Epithelial cell of esophagus (primary cell): ENCODE results near the gene GADD45G.

Experiments used
- DNase-seq: peaks from one replicate; pipeline ENCODE4 v3.0.0; 2010; ENCODE audit warnings: low read depth
- H3K4me3 ChIP-seq: 2 replicates; pipeline ENCODE4 v1.5.1; 2011; ENCODE audit warnings: mild to moderate bottlenecking, low read length, control low read depth
- TF ChIP-seq, protein P1 (sequence below): IDR thresholded peaks from 2 replicates; pipeline ENCODE4 v1.5.1; 2011; ENCODE audit warnings: low read depth, mild to moderate bottlenecking, low read length, control low read depth, inconsistent platforms; ENCODE audit not compliant: insufficient read depth; ENCODE audit errors: missing control alignments

GADD45G gene

DNA sequence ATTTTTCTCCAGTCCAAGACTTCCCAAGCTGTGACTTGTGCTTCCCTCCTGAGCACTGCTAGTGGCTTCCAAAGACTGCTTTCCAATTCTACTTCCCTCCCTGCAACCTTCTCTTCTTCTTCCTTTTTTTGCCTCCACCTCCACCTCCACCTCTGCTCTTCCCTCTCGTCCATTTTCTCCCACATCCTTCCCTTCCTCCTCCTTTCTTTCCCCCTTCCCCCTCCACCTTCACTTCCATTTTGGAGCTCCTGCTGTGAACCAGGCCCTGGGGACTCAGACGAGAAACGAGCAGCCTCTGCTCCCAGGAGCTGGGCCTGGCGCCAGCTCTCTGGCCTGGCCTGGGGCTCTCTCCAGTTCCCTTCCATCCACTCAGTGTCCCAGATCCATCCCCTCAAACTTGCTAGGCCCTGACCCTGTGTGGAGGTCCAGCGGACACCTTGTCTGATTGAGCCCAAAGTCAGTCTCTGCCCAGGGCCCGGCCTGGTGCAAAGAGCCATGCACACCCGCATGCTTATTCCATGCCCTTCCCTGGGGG is 5.6 kb downstream of the GADD45G start:
- no peak for DNase-seq
- TF ChIP-seq, protein P1, sequence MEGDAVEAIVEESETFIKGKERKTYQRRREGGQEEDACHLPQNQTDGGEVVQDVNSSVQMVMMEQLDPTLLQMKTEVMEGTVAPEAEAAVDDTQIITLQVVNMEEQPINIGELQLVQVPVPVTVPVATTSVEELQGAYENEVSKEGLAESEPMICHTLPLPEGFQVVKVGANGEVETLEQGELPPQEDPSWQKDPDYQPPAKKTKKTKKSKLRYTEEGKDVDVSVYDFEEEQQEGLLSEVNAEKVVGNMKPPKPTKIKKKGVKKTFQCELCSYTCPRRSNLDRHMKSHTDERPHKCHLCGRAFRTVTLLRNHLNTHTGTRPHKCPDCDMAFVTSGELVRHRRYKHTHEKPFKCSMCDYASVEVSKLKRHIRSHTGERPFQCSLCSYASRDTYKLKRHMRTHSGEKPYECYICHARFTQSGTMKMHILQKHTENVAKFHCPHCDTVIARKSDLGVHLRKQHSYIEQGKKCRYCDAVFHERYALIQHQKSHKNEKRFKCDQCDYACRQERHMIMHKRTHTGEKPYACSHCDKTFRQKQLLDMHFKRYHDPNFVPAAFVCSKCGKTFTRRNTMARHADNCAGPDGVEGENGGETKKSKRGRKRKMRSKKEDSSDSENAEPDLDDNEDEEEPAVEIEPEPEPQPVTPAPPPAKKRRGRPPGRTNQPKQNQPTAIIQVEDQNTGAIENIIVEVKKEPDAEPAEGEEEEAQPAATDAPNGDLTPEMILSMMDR: no peak
- H3K4me3 ChIP-seq: no peak overlapping the region

DNA sequence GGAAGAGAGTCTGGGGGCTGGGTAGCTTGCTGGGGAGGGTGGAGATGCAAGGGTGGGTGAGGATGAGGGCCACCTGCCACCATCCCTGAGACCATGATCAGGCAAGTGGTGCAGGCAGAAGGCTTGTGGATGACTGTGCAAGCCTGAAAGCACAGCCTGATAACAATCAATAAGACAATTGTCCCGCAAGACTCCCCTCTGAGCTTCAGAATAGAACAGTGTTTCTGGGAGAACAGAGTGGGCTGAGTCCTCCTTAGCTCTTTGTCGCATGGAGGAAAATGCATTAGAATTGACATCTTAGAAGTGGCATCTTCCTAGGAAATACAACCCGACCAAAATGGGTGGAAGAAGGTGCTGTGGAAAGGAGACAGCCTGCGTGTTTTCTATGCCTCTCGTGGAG is 6.6 kb downstream of the GADD45G start:
- TF ChIP-seq, protein P1: no peak
- no peak for DNase-seq
- H3K4me3 ChIP-seq: no peak overlapping the region

DNA sequence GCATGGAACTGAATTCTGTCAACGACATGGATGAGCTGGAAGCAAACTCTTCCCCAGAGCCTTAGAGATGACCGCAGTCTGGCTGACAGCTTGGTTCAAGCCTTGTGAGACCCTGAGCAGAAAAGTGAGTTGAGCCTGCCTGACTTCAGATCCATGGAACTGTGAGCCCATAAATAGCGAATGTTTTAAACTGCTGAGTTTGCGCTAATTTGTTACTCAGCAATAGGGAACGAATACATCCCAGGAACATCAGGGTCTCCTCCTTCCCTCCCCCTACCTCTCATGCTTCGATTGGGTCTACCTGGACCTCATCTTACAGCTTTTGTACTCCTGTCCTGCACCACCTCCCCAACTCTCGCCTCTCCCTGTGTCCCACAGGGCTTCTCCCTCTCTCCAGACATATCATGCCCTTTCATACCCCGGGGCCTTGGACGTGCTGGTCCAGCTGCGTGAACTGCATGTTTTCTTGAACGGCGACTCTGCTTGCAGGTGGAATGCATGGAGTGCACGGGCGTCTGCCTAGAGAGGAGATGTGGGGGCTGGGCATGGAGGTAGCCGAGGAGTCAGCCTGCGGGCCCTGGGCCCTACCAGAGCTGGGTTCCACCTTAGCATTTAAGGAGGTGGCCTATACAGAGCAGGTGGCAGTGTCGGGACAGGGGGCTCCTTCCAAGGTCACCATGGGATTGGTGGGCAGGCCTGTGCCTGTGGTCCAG is 7.9 kb downstream of the GADD45G start:
- TF ChIP-seq, protein P1: no peak
- no peak overlapping the region for H3K4me3 ChIP-seq
- no peak for DNase-seq

DNA sequence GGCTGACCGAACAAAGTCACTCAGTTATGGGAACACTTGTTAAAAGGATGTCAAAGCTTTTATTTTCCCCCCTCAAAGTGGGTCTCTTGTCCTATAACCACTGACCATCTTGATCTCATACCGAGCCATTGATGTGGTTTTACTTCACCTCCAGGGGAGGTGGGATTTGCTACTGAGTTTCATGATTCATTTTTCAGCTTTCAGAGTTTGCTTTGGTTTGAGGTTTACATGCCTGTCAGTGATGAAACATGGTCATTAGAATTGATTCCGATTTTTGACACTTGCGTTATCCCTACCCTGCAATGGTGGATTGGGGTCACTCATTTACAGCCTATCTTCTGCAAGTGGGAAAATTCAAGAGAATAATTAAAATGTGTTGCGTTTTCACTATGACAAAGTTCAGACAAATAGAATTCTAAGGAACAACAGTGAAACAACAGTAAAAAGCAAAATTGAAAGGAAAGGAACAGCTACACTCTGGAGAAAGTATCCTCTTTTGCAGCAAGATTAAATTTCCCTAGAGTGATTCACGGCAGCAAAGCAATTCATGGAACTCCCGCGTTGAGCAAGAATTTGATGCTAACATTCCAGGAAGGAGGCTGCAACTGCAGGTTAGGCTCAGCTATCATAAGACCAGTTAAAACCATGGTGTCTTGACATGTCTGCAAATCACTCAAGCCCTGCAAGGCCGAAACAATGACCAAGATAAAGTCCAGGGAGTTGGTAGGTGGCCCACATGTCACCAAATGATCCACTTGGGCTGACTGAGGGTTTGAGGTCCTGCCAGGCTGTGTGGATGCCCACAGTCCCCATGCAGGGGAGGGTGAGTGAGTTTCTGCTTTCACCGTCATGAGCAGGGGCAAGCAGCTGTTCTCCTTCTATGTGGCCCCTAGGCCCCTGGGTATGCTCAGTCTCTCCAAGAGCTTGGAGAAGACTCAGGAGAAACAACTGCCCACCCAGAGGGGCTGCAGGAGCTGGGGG is 9.4 kb downstream of the GADD45G start:
- DNase-seq: no peak
- no peak overlapping the region for H3K4me3 ChIP-seq
- TF ChIP-seq, protein P1: no peak

DNA sequence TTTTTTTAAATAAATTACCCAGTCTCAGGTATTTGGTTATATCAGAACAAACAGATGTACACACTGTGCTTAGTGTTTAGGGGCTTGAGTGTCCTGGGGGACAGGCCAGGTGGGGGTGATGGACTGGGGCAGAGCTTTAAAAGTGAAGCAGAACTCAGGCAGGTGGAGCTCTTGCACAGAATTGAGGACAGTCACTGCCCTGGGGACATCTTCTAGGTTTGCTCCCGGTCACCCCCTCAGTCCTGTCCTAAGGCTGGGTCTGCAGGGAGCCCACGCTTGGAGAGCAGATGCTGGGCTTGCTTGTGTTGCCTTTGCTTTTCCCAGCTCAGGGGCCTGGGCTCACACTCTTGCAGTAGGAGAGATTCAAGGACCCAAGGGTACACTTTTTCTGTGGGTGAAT is 10.8 kb downstream of the GADD45G start:
- DNase-seq: no peak
- no peak overlapping the region for H3K4me3 ChIP-seq
- TF ChIP-seq, protein P1: no peak

DNA sequence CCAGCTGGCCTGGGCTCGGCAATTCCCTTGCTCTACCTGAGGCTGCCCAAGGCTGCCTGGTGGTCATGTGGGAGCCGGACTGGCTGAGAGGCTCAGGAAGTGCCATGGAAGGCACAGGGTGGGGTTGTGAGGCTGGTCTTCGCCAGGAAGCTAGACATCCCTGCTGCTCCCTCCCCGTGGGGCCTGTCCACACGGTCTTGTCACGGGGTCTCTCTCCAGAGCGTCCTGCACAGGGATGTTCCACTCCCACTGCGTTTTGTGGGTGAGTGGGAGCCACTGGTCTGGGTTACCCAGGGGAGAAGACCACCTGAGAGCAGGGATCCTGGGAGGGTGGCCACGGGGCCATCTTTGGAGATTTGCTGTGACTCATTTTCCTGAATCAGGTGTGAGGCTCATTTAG is 11.6 kb downstream of the GADD45G start:
- no peak overlapping the region for H3K4me3 ChIP-seq
- TF ChIP-seq, protein P1: no peak
- DNase-seq: no peak
